ENCODE data around the gene TNPO2.

GRCh38 chr19:12767150-12767549 is 43.4 kb upstream of the TNPO2 start:
- TF ChIP-seq EZH2 (IDR thresholded peaks at IDR 0.05; ENCODE audit: insufficient read depth, low read length): no peak
- TF ChIP-seq CTCF (IDR thresholded peaks at IDR 0.05; ENCODE audit: insufficient read depth, low read depth, low read length): no peak

All from astrocyte (in vitro differentiated cells and primary cell).